ENCODE data around the gene RAB24. TPM values are rescaled to one million over a fixed set of nuclear protein-coding genes. Genes with fewer than 3 reads are reported as not detected.
A peak's percentile ranks its signal among the peaks of the same experiment; 100 is the strongest.

RAB24 gene
- total RNA-seq, 1 experiment from 2014 or later, result 42.6 TPM

GRCh38 chr5:177269232-177269895, 34.2 kb downstream of the RAB24 start:
- ChIA-PET CTCF (interaction anchor here (0.7 to 3.2 kb wide), 7 partner anchors 16 to 232 kb away, joined by 3 to 23 read pairs (median 5); no protein-coding TSS in a partner anchor), POLR2A (interaction anchor here (0.7 to 2.0 kb wide), 12 partner anchors 10 to 86 kb away, joined by 3 to 12 read pairs (median 4); partner anchors contain the start of genes PRELID1 and RAB24)
- H3K27me3 Mint-ChIP-seq (ENCODE audit: insufficient read depth, unreplicated experiment), result no peaks in the 10 kb centered on the region
- H3K36me3 Mint-ChIP-seq (ENCODE audit: insufficient read depth, unreplicated experiment), result peaks cover 99% of the 10 kb centered on the region
- H3K4me1 Mint-ChIP-seq (ENCODE audit: insufficient read depth, unreplicated experiment), result peaks cover 17% of the 10 kb centered on the region
- DNase-seq (ENCODE audit: unreplicated experiment), result no peak
- TF ChIP-seq CTCF (IDR thresholded peaks at IDR 0.05; ENCODE audit: unreplicated experiment), result no peak
- intact Hi-C loops (cut with micrococcal nuclease), result no loop called here
- no peak overlapping the region for H3K4me3 Mint-ChIP-seq (ENCODE audit: unreplicated experiment)
- H3K27ac Mint-ChIP-seq (ENCODE audit: low read depth, unreplicated experiment), result peak overlapping the region; percentile 50
- H3K9me3 Mint-ChIP-seq (ENCODE audit: unreplicated experiment), result no peaks in the 10 kb centered on the region
- BruUV-seq (replicated peaks), result no TSS peak

- Mint-ChIP-seq H3K9me3 (ENCODE audit: unreplicated experiment) (no peaks in the 10 kb centered on the region), H3K27ac (ENCODE audit: low read depth, unreplicated experiment) (no peak overlapping the region), H3K36me3 (ENCODE audit: insufficient read depth, unreplicated experiment) (peaks cover 98% of the 10 kb centered on the region), H3K4me1 (ENCODE audit: insufficient read depth, unreplicated experiment) (peaks cover 13% of the 10 kb centered on the region), H3K27me3 (ENCODE audit: insufficient read depth, unreplicated experiment) (no peaks in the 10 kb centered on the region), H3K4me3 (ENCODE audit: unreplicated experiment) (no peak overlapping the region)
- BruUV-seq (replicated peaks), result no TSS peak
- DNase-seq (ENCODE audit: unreplicated experiment), result no peak
- no peak for TF ChIP-seq CTCF (IDR thresholded peaks at IDR 0.05; ENCODE audit: unreplicated experiment)
- ChIA-PET POLR2A (no interaction called here), CTCF (interaction anchor here (0.8 to 1.2 kb wide), 3 partner anchors 33 to 153 kb away, joined by 3 to 6 read pairs (median 3); no protein-coding TSS in a partner anchor)
- intact Hi-C loops (cut with micrococcal nuclease), result no loop called here
Measured at GRCh38 chr5:177265395-177265794, 38.1 kb downstream of the RAB24 start.

GRCh38 chr5:177264178-177264577, 39.3 kb downstream of the RAB24 start:
- Mint-ChIP-seq H3K4me3 (ENCODE audit: unreplicated experiment) (no peak overlapping the region), H3K36me3 (ENCODE audit: insufficient read depth, unreplicated experiment) (peaks cover 98% of the 10 kb centered on the region), H3K9me3 (ENCODE audit: unreplicated experiment) (no peaks in the 10 kb centered on the region), H3K4me1 (ENCODE audit: insufficient read depth, unreplicated experiment) (peaks cover 1% of the 10 kb centered on the region), H3K27ac (ENCODE audit: low read depth, unreplicated experiment) (no peak overlapping the region), H3K27me3 (ENCODE audit: insufficient read depth, unreplicated experiment) (no peaks in the 10 kb centered on the region)
- intact Hi-C loops (cut with micrococcal nuclease), result no loop called here
- DNase-seq (ENCODE audit: unreplicated experiment), result no peak
- no peak for TF ChIP-seq CTCF (IDR thresholded peaks at IDR 0.05; ENCODE audit: unreplicated experiment)
- ChIA-PET CTCF (interaction anchor here (0.7 to 1.2 kb wide), 5 partner anchors 9 to 37 kb away, joined by 3 to 6 read pairs (median 3); no protein-coding TSS in a partner anchor), POLR2A (interaction anchor here (0.7 to 1.4 kb wide), 3 partner anchors 8 to 191 kb away, joined by 3 to 5 read pairs (median 4); no protein-coding TSS in a partner anchor)
- BruUV-seq (replicated peaks), result no TSS peak

GRCh38 chr5:177261510-177261909, 42.0 kb downstream of the RAB24 start:
- POLR2A ChIA-PET, result no interaction called here

More at GRCh38 chr5:177261510-177261909, 42.0 kb downstream of the RAB24 start:
- H3K27ac Mint-ChIP-seq (ENCODE audit: low read depth, unreplicated experiment), result no peak overlapping the region
- DNase-seq (ENCODE audit: unreplicated experiment), result no peak
- no TSS peak for BruUV-seq (replicated peaks)
- TF ChIP-seq CTCF (IDR thresholded peaks at IDR 0.05; ENCODE audit: unreplicated experiment), result no peak
- intact Hi-C loops (cut with micrococcal nuclease), result no loop called here
- CTCF ChIA-PET, result no interaction called here
- no peaks in the 10 kb centered on the region for H3K27me3 Mint-ChIP-seq (ENCODE audit: insufficient read depth, unreplicated experiment)
- no peak overlapping the region for H3K4me3 Mint-ChIP-seq (ENCODE audit: unreplicated experiment)
- H3K9me3 Mint-ChIP-seq (ENCODE audit: unreplicated experiment), result no peaks in the 10 kb centered on the region
- H3K36me3 Mint-ChIP-seq (ENCODE audit: insufficient read depth, unreplicated experiment), result peaks cover 98% of the 10 kb centered on the region
- no peaks in the 10 kb centered on the region for H3K4me1 Mint-ChIP-seq (ENCODE audit: insufficient read depth, unreplicated experiment)
